KOPT-K1 (cell line): ENCODE results near the gene TM4SF1.
"Not testable (repeated sequence)": the region's sequence is repeated elsewhere in the genome, so short reads cannot be mapped to it uniquely, and the experiment has no call there.

ENCODE experiments used
- H3K27ac ChIP-seq: fragments of 200-600 bp; sonication (generic); 2 replicates; pipeline ENCODE4 v1.5.1; 2016; ENCODE audit warnings: antibody characterized with exemption, mild to moderate bottlenecking, low read depth, low read length; ENCODE audit not compliant: poor library complexity, severe bottlenecking
- H3K36me3 ChIP-seq: fragments of 200-600 bp; sonication (generic); 2 replicates; pipeline ENCODE4 v1.5.1; 2017; ENCODE audit warnings: antibody characterized with exemption, mild to moderate bottlenecking, low read length, moderate library complexity; ENCODE audit not compliant: insufficient read depth
- H3K9me3 ChIP-seq: fragments of 200-600 bp; sonication (generic); 2 replicates; pipeline ENCODE4 v1.5.1; 2017; ENCODE audit warnings: antibody characterized with exemption, low read length, mild to moderate bottlenecking; ENCODE audit not compliant: insufficient read depth, poor library complexity, severe bottlenecking

Gene TM4SF1

DNA sequence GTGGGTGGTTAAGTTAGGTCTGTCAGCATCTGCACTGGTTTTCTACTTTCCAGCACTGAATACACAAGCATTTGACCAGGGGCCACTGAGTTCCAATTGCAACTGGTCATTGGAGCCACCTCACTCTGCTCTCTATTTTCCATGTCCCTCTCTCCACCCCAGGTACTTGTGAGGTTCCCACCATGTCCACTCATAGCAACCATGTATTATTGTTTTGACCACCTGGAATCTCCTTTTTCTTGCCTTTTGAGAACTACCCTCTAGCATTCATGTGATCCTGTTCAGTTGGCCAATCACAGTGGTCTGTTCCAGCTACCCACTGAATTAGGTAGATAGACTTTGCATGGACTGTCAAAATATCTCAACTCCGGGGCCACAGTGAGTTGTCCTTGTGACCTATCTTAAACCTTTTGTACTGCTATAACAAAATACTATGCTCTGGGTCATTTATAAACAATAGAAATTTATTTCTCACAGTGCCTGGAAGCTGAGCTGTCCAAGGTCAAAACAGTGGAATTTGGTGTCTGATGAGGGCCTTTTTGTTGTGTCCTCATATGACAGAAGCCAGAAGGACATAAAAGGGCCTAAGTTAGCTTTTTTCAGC is 23.8 kb downstream of the TM4SF1 start:
- H3K9me3 ChIP-seq: no peaks in the 10 kb centered on the region
- no peak overlapping the region for H3K27ac ChIP-seq
- H3K36me3 ChIP-seq: no peaks in the 10 kb centered on the region

DNA sequence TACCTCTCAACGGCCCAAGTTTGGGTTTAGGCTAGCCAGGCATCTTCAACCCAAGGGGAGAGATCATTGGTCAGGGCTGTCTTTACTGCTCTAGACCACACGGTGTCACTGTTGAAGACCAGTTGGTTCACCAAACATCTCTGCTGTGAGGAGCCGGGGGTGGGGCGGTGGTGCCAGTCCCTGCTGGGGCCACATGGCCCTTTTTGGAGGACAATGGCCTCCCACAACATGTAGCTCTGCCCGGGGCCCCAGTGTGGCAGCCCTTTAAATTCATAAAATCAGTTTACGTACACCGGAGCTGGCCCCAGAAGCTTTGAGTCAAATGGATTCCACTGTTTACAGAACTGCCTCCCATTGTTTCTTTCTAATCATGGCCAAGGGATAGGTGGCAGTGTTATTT is 24.9 kb downstream of the TM4SF1 start:
- Histone ChIP-seq H3K36me3 (no peaks in the 10 kb centered on the region), H3K9me3 (no peaks in the 10 kb centered on the region), H3K27ac (no peak overlapping the region)

- Histone ChIP-seq H3K9me3 (no peaks in the 10 kb centered on the region), H3K27ac (no peak overlapping the region), H3K36me3 (no peaks in the 10 kb centered on the region)
Observed at GRCh38 chr3:149343951-149344350, 33.5 kb downstream of the TM4SF1 start.

GRCh38 chr3:149342413-149343380 is 34.8 kb downstream of the TM4SF1 start:
- Histone ChIP-seq H3K9me3 (no peaks in the 10 kb centered on the region), H3K27ac (no peak overlapping the region), H3K36me3 (no peaks in the 10 kb centered on the region)

DNA sequence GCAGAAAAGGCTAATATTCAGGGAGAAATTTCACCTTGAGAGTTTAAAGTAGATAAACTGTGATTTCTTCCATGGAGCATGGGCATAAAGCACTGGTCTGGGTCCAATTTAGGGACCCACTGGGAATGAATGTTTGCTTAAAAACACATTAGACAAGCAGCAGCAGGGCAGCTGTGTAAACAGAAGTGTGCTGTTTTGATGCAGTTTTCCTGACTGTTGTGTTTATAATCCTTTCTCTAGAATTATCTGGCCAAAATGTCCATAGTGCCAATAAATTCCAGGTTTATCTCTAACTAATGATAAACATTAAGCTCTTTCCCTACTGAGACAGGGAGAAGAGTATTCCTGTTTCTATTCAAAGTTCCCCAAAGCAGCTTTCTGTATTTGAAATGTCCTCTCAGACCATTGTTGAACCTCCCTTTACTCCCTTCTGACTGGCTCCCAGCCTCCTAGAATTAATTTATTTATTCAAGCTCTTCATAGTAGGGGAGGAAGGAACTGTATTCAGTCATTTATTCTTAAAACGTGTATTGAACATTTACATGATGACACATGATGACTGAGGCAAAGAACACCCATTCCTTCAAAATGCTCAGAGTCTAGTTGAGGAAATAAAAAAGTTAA is 37.0 kb downstream of the TM4SF1 start:
- H3K9me3 ChIP-seq: no peaks in the 10 kb centered on the region
- no peaks in the 10 kb centered on the region for H3K36me3 ChIP-seq
- H3K27ac ChIP-seq: no peak overlapping the region

DNA sequence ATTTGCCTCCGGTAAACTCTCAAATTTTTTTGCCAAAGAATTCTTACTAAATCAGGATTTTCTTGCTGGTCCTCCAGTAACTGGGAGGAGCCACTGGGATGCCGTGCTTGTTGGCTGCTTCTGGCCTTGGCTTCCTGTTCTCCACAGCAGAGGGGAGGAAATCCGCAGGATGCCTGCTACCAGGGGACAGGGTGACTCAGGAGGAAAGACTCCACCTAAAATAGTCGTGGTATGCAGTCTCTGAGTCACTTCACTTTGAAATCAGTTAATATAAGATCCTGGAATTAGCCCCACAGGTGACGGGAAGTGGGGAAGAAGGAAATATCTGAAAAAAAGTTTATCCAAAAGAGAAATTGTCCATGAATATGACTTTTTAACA is 37.5 kb downstream of the TM4SF1 start:
- Histone ChIP-seq H3K36me3 (no peaks in the 10 kb centered on the region), H3K9me3 (no peaks in the 10 kb centered on the region), H3K27ac (no peak overlapping the region)

GRCh38 chr3:149337486-149337885 is 40.0 kb downstream of the TM4SF1 start:
- not testable (repeated sequence) for H3K27ac ChIP-seq, H3K9me3 ChIP-seq, H3K36me3 ChIP-seq

DNA sequence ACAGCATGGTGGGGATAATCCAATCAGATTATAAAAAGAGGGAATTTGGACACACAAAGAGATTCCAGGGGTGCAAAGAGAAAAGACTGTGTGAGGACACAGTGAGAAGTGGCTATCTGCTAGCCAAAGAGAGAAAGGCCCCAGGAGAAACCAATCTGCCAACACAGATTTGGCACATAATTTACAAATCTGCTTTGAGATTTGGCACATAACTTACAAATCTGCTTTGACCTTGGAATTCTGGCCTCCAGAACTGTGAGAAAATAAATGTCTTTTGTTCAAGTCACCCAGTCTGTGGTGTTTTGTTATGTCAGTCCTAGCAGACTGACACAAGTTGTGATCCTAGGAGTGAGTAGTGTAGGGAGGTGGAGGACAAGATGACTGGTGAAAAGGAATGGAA is 40.5 kb downstream of the TM4SF1 start:
- no peaks in the 10 kb centered on the region for H3K36me3 ChIP-seq
- H3K9me3 ChIP-seq: no peaks in the 10 kb centered on the region
- H3K27ac ChIP-seq: no peak overlapping the region

DNA sequence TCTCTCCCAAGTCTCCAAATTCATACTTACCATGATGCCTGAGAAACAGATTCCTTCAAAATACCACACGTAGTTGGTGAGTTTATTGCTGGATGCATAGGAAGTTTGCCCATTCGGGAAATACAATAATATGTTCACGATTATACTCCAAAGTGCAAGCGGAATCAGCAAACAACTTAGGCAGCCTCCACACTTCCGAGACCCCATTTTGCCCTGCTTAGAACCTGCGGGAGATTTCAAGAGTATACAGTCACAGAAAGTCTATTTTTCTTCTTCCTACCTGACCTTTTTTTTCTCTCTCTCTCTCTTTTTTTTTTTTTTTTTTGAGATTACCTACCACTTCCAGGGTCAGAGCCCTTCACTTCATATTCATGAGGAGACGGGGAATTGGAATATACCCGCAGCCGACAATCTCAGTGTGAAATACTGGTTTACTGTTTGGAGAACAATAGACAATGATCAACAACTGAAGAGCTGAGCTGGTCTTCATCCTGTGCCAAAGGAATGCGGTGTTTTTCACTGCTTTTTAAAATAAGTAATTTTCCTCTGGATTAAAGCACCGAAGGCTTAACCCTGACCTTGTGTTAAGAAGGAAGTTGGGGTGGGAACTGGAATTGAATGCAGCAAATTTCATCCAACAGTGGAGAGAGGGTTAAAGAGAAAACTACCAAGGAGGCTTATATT is 44.1 kb downstream of the TM4SF1 start, which contains the start of gene TM4SF18:
TSS of gene TM4SF18 (minus strand) at position 461 of the 684 bp plus-strand sequence. CDS start at position 207, 254 bp downstream.
- Histone ChIP-seq H3K27ac (no peak within 1 kb of the TSS), H3K36me3 (no peaks in the 10 kb centered on the region), H3K9me3 (no peaks in the 10 kb centered on the region)

DNA sequence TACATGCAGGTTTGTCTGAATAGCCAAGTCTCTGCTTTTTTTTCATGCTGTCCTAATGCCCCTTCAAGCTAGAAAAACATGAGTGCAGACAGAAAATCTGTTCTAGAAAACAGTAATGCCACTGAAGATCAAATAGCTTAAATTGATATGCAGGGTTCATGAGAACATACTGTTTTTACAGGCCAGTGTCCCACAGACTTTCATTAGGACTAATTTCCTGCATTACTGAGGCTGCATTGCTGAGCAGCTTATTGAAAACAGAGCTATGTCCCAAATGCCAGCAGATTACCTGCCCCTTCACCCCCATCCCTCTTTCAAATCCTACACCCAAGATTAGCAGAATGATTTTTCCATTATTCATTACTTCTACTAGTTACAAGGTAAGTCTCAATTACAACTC is 44.7 kb downstream of the TM4SF1 start:
- no peaks in the 10 kb centered on the region for H3K9me3 ChIP-seq
- H3K36me3 ChIP-seq: no peaks in the 10 kb centered on the region
- H3K27ac ChIP-seq: no peak overlapping the region

DNA sequence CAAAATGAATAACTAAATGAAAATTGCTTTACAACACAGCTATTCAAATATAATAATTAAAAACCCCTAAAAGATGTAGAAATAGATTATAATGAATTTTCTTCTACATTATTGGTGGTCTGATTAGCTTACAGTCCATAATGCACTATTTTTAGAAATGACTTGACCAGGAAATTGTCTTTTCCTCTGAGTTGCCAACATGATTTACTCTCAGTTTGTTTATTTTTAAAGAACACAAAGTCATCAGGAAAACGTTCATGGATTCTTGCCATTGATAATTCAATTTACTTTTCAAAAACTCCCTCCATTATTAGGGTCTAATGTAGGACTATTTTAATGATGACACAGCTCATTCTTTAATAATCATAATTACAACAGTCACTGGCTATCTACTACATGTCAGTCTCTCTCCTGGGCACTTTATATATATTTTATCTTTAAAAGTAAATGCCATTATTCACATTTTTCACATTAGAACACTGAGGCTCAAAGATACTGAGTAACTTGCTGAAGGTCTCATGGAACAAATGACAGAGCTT is 45.2 kb downstream of the TM4SF1 start:
- H3K36me3 ChIP-seq: no peaks in the 10 kb centered on the region
- no peak overlapping the region for H3K27ac ChIP-seq
- H3K9me3 ChIP-seq: no peaks in the 10 kb centered on the region

DNA sequence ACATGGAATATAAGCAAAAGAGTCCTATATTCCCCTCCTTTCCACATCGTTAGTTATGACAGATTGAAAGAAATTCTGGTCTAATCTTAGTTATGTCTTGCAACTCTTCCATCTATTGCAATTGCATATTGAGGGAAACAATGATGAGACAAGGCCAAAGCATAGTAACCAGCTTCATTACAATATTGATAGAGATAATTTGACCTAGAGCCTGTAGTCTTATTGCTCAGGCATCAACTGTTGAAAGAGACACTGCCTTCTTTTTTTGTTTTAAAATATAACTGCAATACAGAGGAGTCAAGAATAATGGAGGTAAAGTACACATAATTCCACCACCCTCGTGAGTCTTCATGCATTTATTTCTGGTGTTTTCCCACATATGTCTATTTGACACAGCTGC is 46.1 kb downstream of the TM4SF1 start:
- no peak overlapping the region for H3K27ac ChIP-seq
- no peaks in the 10 kb centered on the region for H3K9me3 ChIP-seq
- H3K36me3 ChIP-seq: no peaks in the 10 kb centered on the region

DNA sequence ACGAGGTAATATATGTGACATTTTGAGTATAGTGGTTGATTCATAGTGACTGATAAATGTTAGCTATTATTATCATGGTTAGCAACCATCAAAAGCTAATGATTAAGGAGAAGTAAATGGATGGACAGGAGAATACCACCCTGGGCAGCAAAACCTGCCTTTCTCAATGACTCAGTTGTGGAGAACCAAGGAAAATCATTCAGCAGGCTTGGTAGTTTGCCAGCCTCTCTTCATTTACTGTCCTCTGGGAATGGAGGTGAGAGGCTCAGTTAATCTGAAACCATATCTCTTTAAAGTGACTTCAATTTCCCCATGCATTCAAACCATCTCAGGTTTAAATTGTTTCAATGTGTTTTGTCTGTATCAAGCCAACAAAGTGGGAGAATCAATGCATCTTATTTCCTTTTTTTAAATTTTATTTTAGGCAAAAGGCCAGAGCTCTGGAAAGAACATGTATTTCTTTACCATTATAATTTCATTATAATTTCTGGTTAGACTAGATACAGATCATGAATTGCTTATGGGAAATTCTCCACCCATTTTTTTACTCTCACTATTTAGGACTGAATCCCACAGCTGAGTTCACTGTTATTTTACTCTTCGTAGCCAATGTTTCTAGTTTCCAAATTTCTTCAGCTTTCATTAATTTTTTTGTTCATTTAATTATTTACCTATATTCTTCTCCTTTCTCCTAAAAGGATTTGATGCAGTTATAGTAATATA is 46.7 kb downstream of the TM4SF1 start:
- no peaks in the 10 kb centered on the region for H3K9me3 ChIP-seq

DNA sequence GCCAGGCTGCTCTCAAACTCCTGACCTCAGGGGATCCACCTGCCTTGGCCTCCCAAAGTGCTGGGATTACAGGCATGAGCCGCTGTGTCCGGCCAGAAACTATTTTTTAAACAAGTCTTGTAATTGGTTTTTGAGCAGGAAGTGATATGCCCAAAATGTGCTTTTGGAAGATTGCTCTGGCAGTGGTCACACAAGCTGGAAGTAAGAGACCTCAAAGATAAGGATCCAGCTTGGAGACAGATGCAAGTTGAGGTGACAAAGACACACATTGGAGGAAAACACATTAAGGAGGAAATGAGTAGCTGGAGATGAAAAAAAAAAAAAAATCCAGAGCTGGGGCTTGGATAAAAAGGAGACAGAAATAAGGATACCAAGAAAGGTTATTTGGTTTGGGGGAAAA is 50.3 kb downstream of the TM4SF1 start:
- no peak overlapping the region for H3K27ac ChIP-seq
- no peaks in the 10 kb centered on the region for H3K9me3 ChIP-seq
- no peaks in the 10 kb centered on the region for H3K36me3 ChIP-seq

More for the DNA sequence above, 46.7 kb downstream of the TM4SF1 start:
- H3K36me3 ChIP-seq: no peaks in the 10 kb centered on the region
- no peak overlapping the region for H3K27ac ChIP-seq
